Uterus (tissue), 4 donors: ENCODE measurements around the gene RPS6KA2. TPM values are rescaled to one million over a fixed set of nuclear protein-coding genes. Genes with fewer than 3 reads are reported as not detected.

ENCODE experiments used
- DNase-seq, 2 donors: peaks; one replicate each; pipeline ENCODE4 v3.0.0-alpha.2; 2019 to 2020
- H3K27ac ChIP-seq, 2 donors: fragments of 200-600 bp; sonication (generic); 1 replicate in 1 of 2; 2 replicates in 1 of 2; pipeline ENCODE4 v1.5.1; 2016 to 2018
- H3K27me3 ChIP-seq, 2 donors: fragments of 200-600 bp; sonication (generic); one replicate each; pipeline ENCODE4 v1.5.1; 2018 to 2019; ENCODE audit warnings: control low read depth in 1 of 2
- H3K36me3 ChIP-seq, 2 donors: fragments of 200-600 bp; sonication (generic); one replicate each; pipeline ENCODE4 v1.5.1; 2019; ENCODE audit warnings: control low read depth in 1 of 2
- H3K4me1 ChIP-seq, 2 donors: fragments of 200-600 bp; sonication (generic); one replicate each; pipeline ENCODE4 v1.5.1; 2018 to 2019; ENCODE audit warnings: control low read depth in 1 of 2
- H3K4me3 ChIP-seq, 2 donors: fragments of 200-600 bp; sonication (generic); 1 replicate in 1 of 2; 2 replicates in 1 of 2; pipeline ENCODE4 v1.5.1; 2018 to 2019; ENCODE audit warnings: mild to moderate bottlenecking in 1 of 2
- H3K9me3 ChIP-seq, 2 donors: fragments of 200-600 bp; sonication (generic); one replicate each; pipeline ENCODE4 v1.5.1; 2019; ENCODE audit warnings: control low read depth in 1 of 2
- CTCF ChIP-seq, 4 experiments: fragments of 200-600 bp in 2 of 4; fragments of 450-650 bp in 2 of 4; sonication (generic) in 2 of 4; IDR thresholded peaks; one replicate each; pipeline ENCODE4 v1.5.1; 2016 to 2019; ENCODE audit warnings: antibody characterized with exemption in 4 of 4, mild to moderate bottlenecking in 2 of 4, moderate library complexity in 1 of 4
- POLR2A ChIP-seq, 2 donors: fragments of 450-650 bp; IDR thresholded peaks; one replicate each; pipeline ENCODE4 v1.6.1; 2016; ENCODE audit warnings: antibody characterized with exemption in 2 of 2, mild to moderate bottlenecking in 1 of 2, moderate library complexity in 1 of 2
- intact Hi-C: fragments of 100-400 bp; cut with DNase I; formaldehyde crosslinking; loops from one replicate; pipeline ENCODE4 v1.15.1; 2023; ENCODE audit warnings: low total_unique reads
- microRNA counts, 2 donors: library from miRNA; unstranded; fragments of <30 nt; microRNA quantifications; one replicate each; lab custom pipeline; 2016 to 2017
- microRNA-seq: library from miRNA; unstranded; fragments of <30 nt; microRNA quantifications from one replicate; pipeline ENCODE4, GENCODE V29; 2016; ENCODE audit warnings: borderline microRNAs expressed, borderline replicate concordance
- small RNA-seq: library from RNA; depleted of rRNA; stranded (forward); fragments of <200 nt; gene quantifications from one replicate; pipeline ENCODE3, GENCODE V24; 2016
- total RNA-seq, 4 donors: library from RNA; depleted of rRNA in 3 of 4; stranded (reverse); fragments of >200 nt in 3 of 4; gene quantifications; one replicate each; pipeline versions ENCODE4 v1.1.0 to v1.2.4, GENCODE V29; 2014 to 2023
- donor health status: DM: yes; HTN: yes; CAD: no.

Gene RPS6KA2
- total RNA-seq, 4 donors from 2014 or later, result 34.0 to 78.4 (median 55.8) TPM

GRCh38 chr6:166361077-166361429 lies 266.0 kb downstream of the RPS6KA2 start:
- TF ChIP-seq CTCF (IDR thresholded peaks at IDR 0.05) (no peak), POLR2A (IDR thresholded peaks at IDR 0.05) (no peak)
- DNase-seq, result no peak
- Histone ChIP-seq H3K36me3 (no peaks in the 10 kb centered on the region), H3K9me3 (no peaks in the 10 kb centered on the region), H3K27me3 (no peaks in the 10 kb centered on the region), H3K4me3 (no peak overlapping the region), H3K27ac (no peak overlapping the region), H3K4me1 (no peaks in the 10 kb centered on the region)
- intact Hi-C loops, result no loop called here

GRCh38 chr6:166360243-166361076 lies 266.6 kb downstream of the RPS6KA2 start:
- no peak overlapping the region for H3K4me3 ChIP-seq
- H3K4me1 ChIP-seq, result no peaks in the 10 kb centered on the region
- no peak for DNase-seq
- intact Hi-C loops, result no loop called here
- TF ChIP-seq CTCF (IDR thresholded peaks at IDR 0.05) (no peak), POLR2A (IDR thresholded peaks at IDR 0.05) (no peak)
- no peak overlapping the region for H3K27ac ChIP-seq
- H3K36me3 ChIP-seq, result no peaks in the 10 kb centered on the region
- no peaks in the 10 kb centered on the region for H3K9me3 ChIP-seq
- no peaks in the 10 kb centered on the region for H3K27me3 ChIP-seq

MicroRNAs within 50 kb of the gene (microRNA counts, 767-probe panel; counts per million panel counts)
- 0 counts per million in 2 donors for microRNA hsa-miR-1913 (lab: Ali Mortazavi, UCI)

Small RNA genes within 50 kb of the gene (microRNA-seq; reads per million reads assigned to microRNA genes)
- not detected for gene MIR1913

Small RNA genes within 50 kb of the gene (small RNA-seq; reads per million reads assigned to genes)
- gene MIR1913, result not detected

Other genes starting within 250 kb of the RPS6KA2 start
- gene MPC1, start 244.3 kb downstream of the RPS6KA2 start, total RNA-seq, result 10 to 100 TPM; 14.1 to 62.1 (median 41.7) TPM
- 1 to 10 TPM in 3 of 4 donors, not detected in 1; 1.5 to 8.1 (median 1.8) TPM for gene RAMACL, start 40.6 kb downstream of the RPS6KA2 start, total RNA-seq